Stimulated activated CD4-positive, alpha-beta T cell treated with anti-CD3 and anti-CD28 coated beads, Interleukin-1b, Interleukin-23, amount 100 ng/mL, for 48 hours (primary cell): ENCODE data around the gene TMEM183A.

Source experiments
- DNase-seq: peaks from one replicate; pipeline ENCODE4 v3.0.0-alpha.2; 2020

Gene TMEM183A

GRCh38 chr1:203031467-203031866, 24.3 kb downstream of the TMEM183A start:
- DNase-seq: no peak

GRCh38 chr1:203033287-203033686, 26.1 kb downstream of the TMEM183A start:
- no peak for DNase-seq

DNA sequence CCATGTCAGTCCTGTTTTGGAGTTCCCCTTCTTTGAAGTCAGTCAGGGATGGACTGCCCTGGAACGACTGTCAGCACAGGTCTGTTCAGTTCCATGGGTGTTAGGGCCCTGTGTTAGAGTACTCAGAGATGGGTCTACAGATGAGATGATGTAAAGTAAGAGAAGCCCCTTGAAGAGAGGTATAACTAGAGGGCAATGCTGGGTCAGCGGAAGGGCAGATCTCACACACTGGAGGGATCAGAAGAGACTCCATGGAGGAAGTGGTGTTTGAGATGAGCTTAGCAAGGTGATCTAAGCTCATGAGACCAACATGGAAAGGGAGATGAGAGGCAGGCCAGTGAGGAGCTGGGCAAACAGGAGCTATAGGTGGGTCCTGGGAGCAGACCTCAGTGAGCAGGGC, 26.7 kb downstream of the TMEM183A start:
- no peak for DNase-seq

GRCh38 chr1:203034422-203035110, 27.4 kb downstream of the TMEM183A start:
- DNase-seq: no peak

DNA sequence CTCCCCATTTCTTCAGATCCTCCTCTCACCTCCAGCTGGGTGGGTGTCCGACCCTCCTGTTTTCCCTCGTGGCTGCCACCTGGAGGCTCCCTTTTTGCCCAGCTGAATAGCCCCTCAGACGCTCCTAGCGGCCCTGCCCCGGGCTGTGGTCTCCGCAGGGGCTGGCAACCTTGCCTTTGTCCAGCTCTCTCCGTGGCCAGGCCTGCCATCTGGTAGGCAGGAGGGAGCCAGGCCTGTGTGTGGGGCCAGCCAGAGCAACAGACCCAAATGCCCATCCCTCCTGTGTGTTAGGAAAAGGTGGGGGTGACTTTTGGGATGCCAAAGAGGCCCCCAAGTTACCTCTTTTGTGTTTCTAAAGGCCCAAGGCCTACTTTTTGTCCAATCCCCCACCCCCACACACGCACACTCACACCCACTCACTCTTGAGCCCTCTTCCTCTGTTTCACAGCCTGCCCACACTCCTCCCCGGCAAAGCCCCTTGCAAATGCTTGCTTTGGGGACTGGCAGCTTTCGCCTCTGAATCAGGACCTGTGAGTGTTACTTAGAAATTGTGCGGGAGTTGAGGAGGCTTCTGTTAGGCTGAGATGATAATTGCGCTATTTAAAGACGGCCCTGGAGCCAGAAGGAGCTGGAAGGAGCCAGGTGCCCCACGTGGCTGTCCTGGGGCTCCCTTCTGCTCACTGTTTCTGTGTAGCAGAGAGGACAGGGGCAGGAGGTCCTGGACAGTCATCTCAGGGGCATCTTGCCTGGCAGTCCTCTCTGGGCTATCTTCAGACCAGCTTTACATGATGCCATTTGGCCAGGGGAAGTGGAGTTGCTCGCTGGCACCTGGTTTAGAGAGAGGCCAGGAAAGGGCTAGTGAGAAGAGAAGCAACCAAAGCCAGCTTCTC, 28.2 kb downstream of the TMEM183A start:
- DNase-seq: no peak

DNA sequence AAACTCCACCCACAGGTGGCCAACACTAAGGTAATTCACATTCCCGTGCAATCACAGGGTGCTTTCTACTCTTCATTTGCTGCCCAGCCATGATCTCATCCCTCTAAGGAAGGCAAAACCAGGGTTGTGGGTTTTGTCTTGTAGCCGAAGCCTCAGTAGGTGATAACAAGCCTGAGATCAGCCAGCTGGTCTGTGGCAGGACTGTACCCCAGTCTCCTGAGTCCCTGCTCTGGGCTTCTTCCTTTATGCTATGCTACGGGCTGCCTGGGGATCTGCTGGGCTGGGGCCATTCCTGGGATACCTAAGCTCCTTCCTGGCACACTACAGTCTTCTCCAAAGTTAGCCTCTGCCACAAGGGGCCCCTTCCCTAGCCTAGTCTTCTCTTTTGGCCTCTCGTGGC, 29.0 kb downstream of the TMEM183A start:
- no peak for DNase-seq

GRCh38 chr1:203036537-203036936, 29.4 kb downstream of the TMEM183A start:
- DNase-seq: no peak

GRCh38 chr1:203037509-203038190, 30.5 kb downstream of the TMEM183A start:
- no peak for DNase-seq

- no peak for DNase-seq
Observed at GRCh38 chr1:203038217-203038741, 31.1 kb downstream of the TMEM183A start.

GRCh38 chr1:203038891-203039608, 31.9 kb downstream of the TMEM183A start:
- peak; percentile 41 for DNase-seq

- no peak for DNase-seq
Observed at GRCh38 chr1:203039609-203040512, 32.7 kb downstream of the TMEM183A start.

- DNase-seq: no peak
Observed at GRCh38 chr1:203040513-203041275, 33.5 kb downstream of the TMEM183A start.

GRCh38 chr1:203041351-203041932, 34.3 kb downstream of the TMEM183A start:
- no peak for DNase-seq

DNA sequence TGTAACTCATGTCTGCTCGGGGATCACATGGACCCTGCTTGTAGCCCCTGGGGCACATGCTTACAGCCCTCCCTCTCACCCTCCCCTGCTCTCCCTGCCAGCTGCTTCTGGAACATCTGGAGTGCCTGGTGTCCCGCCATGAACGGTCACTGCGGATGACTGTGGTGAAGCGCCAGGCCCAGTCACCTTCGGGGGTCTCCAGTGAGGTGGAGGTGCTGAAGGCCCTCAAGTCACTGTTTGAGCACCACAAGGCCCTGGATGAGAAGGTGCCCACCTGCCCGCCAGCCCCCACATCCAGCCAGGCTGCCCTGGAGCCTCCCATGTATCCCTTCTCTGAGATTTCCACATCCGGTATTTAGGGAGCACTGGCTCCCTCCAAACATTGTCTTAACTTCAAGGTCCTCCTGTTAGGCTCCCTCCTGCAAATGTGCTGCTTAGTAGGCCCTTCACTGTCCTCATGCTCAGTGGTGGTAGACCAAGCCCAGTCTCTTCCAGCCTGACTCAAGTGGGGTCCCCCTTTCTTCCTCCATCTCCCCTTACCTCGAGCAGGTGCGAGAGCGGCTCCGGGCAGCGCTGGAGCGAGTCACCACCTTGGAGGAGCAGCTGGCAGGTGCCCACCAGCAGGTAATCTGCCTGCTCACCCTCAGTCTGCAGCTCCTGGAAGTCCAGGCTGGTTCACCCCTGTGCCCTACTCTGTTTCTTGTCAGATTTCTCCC, 36.8 kb downstream of the TMEM183A start:
- no peak for DNase-seq

GRCh38 chr1:203044546-203045250, 37.5 kb downstream of the TMEM183A start:
- DNase-seq: no peak

DNA sequence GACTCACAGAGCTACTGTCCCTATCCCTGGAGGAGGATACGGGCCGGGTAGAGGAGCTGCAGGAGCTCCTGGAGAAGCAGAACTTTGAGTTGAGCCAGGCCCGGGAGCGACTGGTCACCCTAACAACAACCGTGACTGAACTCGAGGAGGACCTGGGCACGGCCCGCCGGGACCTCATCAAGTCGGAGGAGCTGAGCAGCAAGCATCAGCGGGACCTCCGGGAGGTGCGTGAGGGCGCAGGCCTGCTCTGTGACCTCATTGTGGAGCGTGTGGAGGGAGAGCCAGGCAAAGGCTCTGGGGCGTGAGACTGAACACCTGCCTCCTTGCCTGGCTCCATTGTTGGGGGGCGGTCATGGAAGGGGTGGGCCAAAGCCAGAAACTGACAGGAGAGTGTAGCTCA, 38.2 kb downstream of the TMEM183A start:
- no peak for DNase-seq

GRCh38 chr1:203045821-203046594, 38.8 kb downstream of the TMEM183A start:
- no peak for DNase-seq

- DNase-seq: no peak
Observed at GRCh38 chr1:203046984-203047630, 39.9 kb downstream of the TMEM183A start.
